GM08714 (cell line): ENCODE results near the gene CRYBG1.
"Not testable (repeated sequence)": the region's sequence is repeated elsewhere in the genome, so short reads cannot be mapped to it uniquely, and the experiment has no call there.

Experiments
- H3K4me3 ChIP-seq: fragments of 200-500 bp; sonication (Bioruptor generic); 2 replicates; pipeline ENCODE4 v1.5.1; 2014; ENCODE audit warnings: mild to moderate bottlenecking, low read length, inconsistent platforms
- ZNF274 ChIP-seq: IDR thresholded peaks from 2 replicates; pipeline ENCODE4 v1.6.1; 2012; ENCODE audit warnings: mild to moderate bottlenecking, low read depth, low read length

CRYBG1 gene

DNA sequence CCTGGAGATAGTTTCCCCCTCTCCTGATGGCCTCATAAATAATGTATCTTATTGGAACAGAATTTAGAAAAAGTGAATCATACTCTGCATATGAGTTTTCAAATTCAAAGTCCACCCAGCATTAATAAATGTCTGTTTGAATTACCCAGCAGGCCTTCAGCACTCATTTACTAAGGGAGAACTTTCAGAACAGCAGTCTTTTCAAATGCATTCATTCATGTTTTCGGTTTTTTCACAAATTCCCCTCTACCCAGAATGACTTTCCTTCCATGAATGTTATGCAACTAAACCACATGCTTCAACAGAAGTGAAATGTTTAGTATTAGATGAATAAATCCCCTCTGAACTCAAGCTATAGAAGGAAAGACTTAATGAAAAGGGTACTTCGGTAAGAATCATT is 176.3 kb downstream of the CRYBG1 start:
- no peak overlapping the region for H3K4me3 ChIP-seq
- TF ChIP-seq ZNF274: no peak

DNA sequence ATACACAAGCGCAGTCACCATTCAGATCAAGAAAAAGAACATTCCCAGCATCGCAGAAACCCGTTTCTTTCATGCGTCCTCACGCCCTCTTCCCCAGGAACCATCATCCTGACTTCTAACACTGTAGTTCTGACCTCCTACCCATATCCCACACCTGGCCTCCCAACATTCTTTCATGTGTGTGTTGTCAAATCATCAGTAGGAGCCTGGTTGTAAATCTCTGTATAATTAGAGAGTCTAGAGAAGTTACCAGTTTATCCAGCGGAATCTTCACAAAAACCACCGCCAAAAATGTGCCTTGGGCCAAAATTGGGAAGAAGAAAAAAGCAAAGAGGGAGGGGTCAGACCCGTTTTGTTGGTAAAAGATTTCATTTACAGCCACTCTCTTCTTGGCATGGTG is 177.1 kb downstream of the CRYBG1 start:
- no peak for TF ChIP-seq ZNF274
- H3K4me3 ChIP-seq: no peak overlapping the region

DNA sequence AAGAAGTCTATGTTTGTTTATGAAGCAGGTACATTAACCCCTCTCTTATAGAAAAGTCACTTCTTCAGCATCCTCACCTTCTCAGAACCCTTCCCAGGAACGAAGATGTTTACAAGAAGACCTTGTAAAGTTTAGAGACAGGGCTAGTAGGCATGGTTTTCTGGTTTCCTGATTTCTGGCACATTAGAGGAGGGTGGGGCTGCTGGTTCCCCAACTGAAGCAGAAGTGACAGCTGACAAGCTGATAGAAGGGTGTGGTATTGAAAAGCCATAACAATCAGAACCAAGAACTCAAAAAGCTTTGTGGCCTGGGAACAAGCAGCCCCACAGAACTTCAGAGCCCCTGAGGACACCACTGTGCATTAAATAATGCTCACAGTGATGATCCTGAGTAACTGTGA is 177.6 kb downstream of the CRYBG1 start:
- TF ChIP-seq ZNF274: no peak
- H3K4me3 ChIP-seq: no peak overlapping the region

DNA sequence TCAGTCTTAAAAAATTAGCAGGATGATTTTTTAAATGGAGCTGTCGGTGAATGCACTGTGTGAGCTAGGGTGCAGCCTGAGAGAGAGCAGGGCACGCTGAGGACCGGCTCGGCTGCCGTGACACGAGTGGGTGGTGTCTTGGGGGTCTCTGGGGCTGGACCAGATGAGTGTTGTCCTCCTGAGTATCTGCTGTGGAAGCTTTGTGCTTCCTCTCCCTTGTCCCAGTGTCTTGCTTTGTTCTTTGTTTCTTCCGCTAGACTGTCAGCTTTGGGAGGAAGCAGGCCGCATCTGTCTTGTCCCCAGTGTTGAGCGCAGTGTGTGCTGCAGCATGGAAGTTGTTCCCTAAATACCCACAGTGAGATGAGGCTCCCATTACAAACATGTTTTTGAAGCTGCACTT is 179.4 kb downstream of the CRYBG1 start:
- H3K4me3 ChIP-seq: no peak overlapping the region
- no peak for TF ChIP-seq ZNF274

DNA sequence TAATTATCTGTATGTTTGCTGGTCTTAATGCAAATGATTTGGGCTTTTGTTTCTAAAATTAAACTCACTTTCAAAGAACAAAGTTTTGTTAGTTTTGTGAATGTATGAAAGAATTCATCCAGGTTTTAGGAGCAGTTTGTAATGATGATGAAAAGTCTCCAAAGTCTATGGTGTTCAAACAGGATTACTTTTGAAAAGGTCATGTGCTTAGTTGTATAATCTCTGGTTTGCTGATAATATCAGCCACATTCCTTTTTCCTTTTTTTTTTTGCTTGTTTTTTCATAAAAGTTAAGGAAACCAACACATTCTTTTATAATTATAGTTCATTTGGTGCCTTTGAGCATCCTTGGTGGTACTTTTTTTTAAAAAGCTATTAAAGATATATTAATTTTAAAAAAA is 179.9 kb downstream of the CRYBG1 start:
- no peak overlapping the region for H3K4me3 ChIP-seq
- TF ChIP-seq ZNF274: no peak

DNA sequence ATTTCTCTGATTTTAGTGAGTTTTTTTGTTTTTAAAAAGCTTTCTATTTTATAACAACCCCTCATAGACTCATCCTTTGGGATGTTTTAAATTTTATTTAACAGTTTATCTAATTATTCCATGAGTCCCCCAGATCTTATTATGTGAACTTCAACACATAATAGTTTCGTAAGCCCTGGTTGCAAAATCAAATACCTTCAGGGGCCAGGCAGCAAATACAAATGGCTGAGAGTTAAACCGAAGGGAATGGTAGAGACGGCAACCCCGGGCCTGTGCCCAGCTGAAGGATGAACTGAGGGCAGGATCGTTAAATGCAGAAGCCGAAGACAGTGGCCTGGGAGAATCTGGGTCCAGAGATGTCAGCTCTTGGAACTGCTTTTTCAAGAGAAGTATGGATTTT is 180.4 kb downstream of the CRYBG1 start:
- H3K4me3 ChIP-seq: no peak overlapping the region
- TF ChIP-seq ZNF274: no peak

DNA sequence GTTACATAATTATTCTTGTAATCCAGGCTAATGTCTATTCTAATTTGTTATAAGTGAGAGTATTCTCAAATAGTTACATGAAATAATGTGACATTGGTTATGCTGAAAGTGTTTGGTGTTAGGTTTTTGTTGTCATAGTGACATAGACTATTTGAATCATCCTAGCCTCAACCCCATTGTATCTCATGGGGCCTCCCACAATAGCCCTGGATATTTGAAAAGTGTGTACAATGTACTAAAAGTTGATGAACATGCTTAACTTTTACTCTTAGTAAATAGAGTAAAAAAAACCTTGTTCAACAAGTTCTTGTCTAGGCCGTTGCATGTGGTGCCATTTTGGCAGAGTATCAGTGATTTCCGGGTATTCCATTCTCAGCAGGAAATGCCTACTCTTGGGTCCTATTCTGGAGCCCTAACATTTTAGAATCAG is 185.8 kb downstream of the CRYBG1 start:
- TF ChIP-seq ZNF274: no peak
- no peak overlapping the region for H3K4me3 ChIP-seq

DNA sequence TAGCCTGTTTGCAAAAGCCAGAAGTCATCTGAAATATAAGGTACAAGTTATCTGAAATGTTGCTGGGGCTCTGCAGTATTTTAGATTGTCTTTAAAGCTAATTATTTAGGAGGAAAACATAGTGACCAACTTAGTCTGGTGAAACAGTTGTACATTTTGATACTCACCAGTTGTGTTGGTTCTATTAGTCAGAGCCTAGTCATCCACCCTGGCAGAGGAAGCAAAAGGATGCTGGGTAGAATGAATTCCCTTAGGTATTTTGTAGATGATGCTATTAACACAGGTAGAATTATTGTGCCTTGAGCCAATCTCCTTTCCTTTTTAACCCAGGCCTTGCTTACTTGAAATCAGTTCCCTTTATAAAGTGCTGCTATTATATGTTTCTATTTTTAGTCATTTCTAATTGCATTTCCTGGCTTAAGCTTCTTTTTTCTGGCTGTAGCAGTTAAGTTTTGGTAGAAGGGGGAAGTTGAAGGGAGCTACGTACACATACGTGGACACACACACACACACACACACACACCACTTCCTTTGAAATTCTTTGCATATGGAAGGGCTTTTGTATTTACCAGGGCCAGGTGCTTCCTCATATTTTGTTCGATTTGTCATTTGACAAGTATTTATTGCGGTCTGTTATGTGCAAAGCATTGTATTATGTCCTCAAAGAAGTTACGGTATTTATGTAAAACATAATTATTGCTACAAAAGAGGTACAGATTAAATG is 186.3 kb downstream of the CRYBG1 start:
- no peak for TF ChIP-seq ZNF274
- no peak overlapping the region for H3K4me3 ChIP-seq

DNA sequence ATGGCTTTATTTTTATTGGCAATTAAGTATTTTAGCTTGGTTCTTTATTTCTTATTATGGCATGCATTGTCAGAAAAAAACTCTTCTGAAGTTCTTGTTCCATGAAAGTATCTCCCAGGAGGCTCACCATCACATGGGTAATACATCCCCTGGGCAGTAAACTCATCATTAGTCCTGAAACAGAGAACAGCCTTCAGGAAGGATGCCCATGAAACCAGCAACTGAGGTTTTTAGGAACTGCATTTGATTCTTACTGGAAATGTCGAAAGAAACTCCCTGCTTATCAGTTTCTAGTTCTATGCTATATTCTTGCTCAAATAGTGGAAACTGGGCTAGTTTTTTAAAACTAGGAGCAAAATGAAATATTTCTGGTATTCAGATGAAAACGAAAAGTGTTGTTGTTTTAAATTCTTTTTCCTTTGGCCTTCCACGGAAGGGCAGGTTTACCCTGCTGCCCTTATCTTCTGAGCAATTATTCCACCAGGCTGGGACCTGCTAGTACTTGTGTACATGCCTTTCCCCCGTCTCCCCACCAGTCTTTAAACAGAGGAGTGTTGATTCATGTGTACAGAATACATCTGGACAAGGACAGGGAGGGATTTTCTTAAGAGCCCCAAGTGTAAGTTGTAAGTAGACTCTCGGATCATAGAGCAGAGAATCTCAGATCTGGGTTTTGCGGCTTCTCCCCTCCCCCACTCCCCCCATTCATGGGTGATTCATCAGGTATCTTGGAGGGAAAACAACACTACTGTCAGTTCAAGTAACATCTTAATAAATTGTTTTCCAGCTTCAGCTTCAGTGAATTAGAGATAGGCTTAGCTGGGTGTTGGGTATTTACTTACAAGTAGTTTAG is 187.3 kb downstream of the CRYBG1 start:
- no peak for TF ChIP-seq ZNF274
- no peak overlapping the region for H3K4me3 ChIP-seq

DNA sequence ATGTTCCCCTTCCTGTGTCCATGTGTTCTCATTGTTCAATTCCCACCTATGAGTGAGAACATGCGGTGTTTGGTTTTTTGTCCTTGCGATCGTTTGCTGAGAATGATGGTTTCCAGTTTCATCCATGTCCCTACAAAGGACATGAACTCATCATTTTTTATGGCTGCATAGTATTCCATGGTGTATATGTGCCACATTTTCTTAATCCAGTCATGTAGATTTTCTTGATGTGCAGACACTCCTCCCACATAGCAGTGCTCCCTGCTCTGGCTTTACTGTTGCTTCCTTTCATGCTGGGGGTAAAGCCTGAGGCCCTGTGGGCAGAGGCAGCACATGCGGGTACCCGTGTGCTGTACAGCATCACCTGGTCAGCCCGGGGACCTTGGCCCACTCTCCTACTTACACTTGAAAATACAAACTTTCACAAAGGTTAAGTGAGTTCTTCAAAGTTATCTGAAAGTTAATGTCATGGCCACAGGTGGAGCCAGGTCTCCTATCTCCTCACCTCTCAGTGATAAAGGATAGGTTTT is 188.5 kb downstream of the CRYBG1 start:
- not testable (repeated sequence) for H3K4me3 ChIP-seq

DNA sequence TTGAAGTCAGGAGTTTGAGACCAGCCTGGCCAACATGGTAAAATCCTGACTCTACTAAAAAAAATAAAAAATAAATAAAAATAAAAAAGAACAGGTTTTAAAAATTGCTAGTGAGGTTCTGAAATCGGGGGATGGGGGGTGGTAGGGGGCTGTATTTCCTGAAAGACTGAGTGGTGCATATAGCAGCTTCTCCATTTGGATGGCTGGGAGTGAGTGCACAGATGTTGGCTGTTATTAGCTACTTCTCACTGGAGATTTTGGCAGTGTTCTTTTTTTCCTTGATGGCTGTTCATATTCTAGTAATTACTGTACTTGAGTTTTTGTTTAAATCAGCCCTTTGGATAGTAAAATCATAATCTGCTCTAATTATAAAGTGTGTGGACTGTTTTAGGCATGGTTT is 189.0 kb downstream of the CRYBG1 start:
- H3K4me3 ChIP-seq: no peak overlapping the region
- no peak for TF ChIP-seq ZNF274

DNA sequence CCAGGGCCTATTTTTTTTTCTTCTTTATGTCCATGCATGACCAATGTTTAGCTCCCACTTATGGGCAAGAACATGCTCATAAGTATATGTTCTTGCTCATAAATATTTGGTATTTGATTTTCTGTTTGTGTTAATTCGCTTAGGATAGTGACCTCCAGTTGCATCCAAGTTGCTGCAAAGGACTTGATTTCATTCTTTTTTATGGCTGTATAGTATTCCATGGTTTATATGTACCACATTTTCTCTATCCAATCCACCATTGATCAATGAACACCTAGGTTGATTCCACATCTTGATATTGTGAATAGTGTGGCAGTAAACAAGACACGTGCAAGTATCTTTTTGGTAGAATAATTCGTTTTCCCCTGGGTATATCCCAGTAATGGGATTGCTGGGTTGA is 190.6 kb downstream of the CRYBG1 start:
- no peak for TF ChIP-seq ZNF274
- no peak overlapping the region for H3K4me3 ChIP-seq

DNA sequence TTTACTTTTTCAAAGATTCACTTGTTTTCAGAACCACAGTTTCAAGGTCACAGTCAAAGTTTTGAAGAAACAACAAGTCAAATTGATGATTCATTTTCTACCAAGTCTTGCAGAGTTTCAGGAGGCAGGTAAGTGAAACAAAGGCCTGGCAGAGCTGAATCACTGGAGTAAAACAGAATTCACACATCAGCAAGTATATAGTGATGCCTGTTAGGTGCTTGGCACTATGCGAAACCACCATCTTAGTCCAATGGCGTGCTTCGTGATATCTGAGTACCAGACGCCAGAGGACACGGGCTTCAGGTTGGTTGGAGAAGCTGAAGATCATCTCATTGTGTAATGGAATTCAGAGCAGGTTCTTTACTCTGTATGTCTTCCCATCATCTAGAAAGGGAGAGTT is 192.9 kb downstream of the CRYBG1 start:
- no peak overlapping the region for H3K4me3 ChIP-seq
- no peak for TF ChIP-seq ZNF274

DNA sequence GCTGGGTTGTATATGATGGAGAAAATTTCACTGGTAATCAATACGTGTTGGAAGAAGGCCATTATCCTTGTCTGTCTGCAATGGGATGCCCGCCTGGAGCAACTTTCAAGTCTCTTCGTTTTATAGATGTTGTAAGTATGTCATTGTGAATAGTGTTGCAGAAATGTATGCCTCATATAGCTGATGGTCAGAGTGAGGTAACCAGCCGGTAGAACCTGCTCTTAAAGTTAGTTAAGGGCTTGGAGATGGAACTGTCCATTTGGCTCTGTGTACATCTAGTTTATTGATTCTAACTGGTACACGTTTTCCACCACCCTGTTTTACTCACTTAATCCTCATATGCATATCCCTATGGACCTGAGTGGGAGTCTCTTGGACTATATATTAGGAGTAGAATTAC is 195.2 kb downstream of the CRYBG1 start:
- TF ChIP-seq ZNF274: no peak
- H3K4me3 ChIP-seq: no peak overlapping the region

DNA sequence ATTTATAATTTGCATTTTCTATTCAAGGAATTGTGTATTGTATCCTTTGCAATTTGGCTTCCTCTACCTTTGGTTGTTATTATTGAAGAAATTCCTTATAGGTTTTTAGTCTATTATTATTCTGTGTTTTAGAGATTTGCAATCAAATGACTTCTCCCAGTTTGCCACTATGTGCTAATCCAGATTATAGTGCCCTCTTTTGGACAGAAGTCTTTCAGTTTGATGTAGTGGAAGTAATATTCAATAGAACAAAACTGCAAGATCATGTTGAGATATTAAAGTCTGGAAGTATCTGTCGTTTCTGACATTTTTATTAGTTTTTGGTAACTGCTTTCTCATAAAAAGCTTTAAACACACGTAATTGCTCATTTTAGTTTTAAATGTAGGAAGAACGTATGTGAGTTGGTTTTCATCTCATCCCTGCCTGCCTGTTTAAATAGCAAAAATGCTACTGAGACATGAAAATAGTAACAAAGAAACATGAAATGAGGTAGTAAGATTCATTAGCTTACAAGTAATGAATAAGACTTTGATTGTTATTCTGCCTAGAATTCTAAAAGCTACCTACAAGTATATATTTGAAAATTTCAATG is 195.9 kb downstream of the CRYBG1 start:
- TF ChIP-seq ZNF274: no peak
- no peak overlapping the region for H3K4me3 ChIP-seq

DNA sequence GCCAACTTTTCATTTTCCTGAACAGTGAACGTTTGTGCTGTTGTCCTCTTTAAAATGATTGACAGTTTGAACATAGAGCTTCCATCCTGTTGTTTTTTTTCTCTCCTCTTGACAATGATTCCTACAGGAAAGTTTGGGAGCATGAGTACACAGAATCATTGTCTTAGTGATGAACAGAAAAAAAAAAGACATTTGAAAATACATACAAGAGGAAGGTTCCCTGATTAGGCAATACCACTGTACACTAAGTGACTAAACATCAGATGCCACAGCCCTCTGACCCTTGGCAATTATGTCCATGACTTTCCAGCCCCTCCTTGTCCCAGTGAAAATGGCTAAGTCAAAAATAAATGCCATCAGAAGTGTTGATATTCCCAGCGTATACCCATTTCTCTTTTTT is 197.3 kb downstream of the CRYBG1 start:
- H3K4me3 ChIP-seq: no peak overlapping the region
- no peak for TF ChIP-seq ZNF274
